GM21390 (cell line): ENCODE data around the gene KRTAP5-9.
"Not testable (repeated sequence)": the region's sequence is repeated elsewhere in the genome, so short reads cannot be mapped to it uniquely, and the experiment has no call there.

Source experiments
- ATAC-seq: cut with Tn5 transposase; IDR thresholded peaks from one replicate; pipeline ENCODE4 v1.9.1; 2021; ENCODE audit not compliant: unreplicated experiment

Gene KRTAP5-9

GRCh38 chr11:71557257-71557656, 9.0 kb downstream of the KRTAP5-9 start:
- ATAC-seq = no peak

DNA sequence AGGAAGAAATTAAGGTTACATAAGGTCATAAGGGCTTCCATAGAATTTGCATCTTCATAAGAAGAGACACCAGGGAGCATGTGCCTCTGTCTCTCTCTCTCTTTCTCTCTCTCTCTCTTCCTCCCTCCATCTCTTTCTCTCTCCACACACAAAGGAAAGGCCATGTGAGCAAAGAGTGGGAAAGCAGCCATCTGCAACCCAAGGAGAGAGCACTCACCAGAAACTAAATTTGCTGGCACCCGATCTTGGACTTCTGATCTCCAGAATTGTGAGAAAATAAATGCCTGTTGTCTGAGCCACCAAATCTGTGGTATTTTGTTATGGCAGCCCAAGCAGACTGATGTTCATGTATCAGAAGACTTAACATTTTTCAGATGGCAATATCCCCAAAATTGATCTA, 10.8 kb downstream of the KRTAP5-9 start:
- no peak for ATAC-seq

DNA sequence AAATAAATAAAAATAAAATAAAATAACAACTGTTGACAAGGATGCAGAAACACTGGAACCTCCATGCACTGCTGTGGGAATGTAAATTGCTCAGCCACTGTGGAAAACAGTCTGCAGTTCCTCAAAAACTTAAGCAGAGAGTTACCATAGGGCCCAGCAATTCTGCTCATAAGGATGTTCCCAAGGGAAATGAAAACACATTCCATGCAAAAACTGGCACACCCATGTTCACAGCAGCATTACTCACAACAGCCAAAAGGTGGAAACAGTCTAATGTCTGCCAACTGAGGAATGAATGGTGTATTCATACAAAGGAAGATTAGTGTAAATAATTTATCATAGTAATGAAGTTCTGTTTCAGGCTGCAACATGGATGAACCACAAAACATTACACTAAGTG, 13.9 kb downstream of the KRTAP5-9 start:
- ATAC-seq = no peak

GRCh38 chr11:71563406-71563805, 15.2 kb downstream of the KRTAP5-9 start:
- ATAC-seq = no peak

- no peak for ATAC-seq
Measured at GRCh38 chr11:71564430-71564829, 16.2 kb downstream of the KRTAP5-9 start.

GRCh38 chr11:71565263-71565662, 17.0 kb downstream of the KRTAP5-9 start, which contains the start of gene KRTAP5-10:
Gene KRTAP5-10, plus strand, starts transcription at chr11:71565563. Its CDS starts 25 bp downstream, at chr11:71565588.
- no peak for ATAC-seq

DNA sequence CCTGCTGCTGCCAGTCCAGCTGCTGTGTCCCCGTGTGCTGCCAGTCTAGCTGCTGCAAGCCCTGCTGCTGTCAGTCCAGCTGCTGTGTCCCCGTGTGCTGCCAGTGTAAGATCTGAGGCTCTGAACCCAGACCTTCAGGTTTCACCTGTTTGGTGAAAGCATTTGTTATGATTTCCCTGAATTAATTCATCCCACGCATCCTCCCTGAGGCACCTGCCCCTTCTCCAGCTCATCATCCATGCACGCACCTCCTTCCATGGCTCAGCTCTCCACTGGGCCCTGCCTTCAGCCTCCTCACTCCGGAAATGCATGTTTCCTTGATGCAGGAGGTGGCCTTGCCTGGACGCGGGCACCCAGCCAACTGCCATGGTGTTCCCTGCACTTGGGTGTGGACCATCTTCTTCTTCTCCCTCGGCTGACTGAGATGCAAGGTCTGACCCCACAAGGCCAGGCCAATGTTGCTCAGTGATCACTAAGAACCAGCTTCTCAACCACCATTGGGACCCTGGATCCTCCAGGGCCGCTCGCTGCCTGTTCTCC, 17.9 kb downstream of the KRTAP5-9 start:
- ATAC-seq = no peak

GRCh38 chr11:71566626-71567599, 18.7 kb downstream of the KRTAP5-9 start:
- not testable (repeated sequence) for ATAC-seq

DNA sequence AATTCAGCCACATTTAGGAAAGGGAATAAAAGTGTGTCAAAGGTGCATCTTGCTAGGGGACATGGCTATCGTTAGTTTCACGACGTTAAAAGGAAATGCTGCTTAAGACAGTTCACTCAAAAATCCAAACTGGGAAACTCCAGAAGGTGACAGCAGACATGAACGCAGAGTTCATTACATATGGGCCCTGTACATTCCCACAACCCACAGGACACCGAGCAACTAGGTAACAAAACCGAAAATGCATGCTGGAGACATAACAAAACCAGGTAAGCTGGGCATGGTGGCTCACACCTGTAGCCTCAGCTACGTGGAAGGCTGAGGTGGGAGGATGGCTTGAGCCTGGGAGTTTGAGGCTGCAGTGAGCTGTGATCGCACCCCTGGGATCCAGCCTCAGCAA, 19.4 kb downstream of the KRTAP5-9 start:
- not testable (repeated sequence) for ATAC-seq

GRCh38 chr11:71568704-71569349, 20.6 kb downstream of the KRTAP5-9 start:
- ATAC-seq = no peak

- not testable (repeated sequence) for ATAC-seq
Measured at GRCh38 chr11:71571101-71571850, 23.1 kb downstream of the KRTAP5-9 start.

GRCh38 chr11:71572811-71573210, 24.6 kb downstream of the KRTAP5-9 start:
- no peak for ATAC-seq

DNA sequence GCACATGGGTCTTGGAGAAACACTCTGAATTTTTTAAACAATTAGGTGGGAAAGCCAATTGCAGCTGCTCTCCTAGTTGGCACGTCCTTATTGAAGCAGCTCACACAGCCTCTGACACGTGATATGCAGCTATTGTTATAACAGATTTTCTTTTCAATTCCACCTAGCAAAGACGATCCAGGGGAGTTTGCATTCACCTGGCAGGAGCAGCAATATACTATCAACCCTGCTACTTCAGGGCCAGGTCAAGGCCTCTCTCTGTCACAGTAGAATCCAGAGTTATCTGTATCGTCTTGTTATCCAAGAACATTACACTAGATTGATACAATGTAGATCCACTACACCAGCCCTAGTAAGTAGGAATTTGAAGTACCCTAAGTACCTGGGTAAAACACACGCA, 26.2 kb downstream of the KRTAP5-9 start:
- no peak for ATAC-seq

- ATAC-seq = no peak
Measured at GRCh38 chr11:71575723-71576424, 27.7 kb downstream of the KRTAP5-9 start.

- ATAC-seq = not testable (repeated sequence)
Measured at GRCh38 chr11:71576688-71577465, 28.7 kb downstream of the KRTAP5-9 start.

- no peak for ATAC-seq
Measured at GRCh38 chr11:71577469-71578004, 29.3 kb downstream of the KRTAP5-9 start.

DNA sequence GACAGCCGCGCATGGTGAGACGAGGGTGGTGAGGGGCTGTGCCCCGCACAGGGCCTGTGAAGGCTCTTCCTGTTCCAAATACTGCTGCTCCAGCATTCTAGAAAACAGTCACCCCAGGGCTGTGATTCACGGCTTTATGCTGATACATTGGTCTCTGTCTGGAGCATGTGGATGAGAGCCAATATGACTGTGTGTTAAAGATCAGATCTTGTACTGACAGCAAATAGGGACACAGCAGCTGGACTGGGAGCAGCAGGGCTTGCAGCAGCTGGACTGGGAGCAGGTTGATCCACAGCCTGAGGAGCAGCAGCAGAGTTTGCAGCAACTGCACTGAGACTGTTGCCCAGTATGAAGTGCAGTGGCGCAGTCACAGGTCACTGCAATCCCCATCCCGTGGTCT, 31.3 kb downstream of the KRTAP5-9 start:
- ATAC-seq = not testable (repeated sequence)

DNA sequence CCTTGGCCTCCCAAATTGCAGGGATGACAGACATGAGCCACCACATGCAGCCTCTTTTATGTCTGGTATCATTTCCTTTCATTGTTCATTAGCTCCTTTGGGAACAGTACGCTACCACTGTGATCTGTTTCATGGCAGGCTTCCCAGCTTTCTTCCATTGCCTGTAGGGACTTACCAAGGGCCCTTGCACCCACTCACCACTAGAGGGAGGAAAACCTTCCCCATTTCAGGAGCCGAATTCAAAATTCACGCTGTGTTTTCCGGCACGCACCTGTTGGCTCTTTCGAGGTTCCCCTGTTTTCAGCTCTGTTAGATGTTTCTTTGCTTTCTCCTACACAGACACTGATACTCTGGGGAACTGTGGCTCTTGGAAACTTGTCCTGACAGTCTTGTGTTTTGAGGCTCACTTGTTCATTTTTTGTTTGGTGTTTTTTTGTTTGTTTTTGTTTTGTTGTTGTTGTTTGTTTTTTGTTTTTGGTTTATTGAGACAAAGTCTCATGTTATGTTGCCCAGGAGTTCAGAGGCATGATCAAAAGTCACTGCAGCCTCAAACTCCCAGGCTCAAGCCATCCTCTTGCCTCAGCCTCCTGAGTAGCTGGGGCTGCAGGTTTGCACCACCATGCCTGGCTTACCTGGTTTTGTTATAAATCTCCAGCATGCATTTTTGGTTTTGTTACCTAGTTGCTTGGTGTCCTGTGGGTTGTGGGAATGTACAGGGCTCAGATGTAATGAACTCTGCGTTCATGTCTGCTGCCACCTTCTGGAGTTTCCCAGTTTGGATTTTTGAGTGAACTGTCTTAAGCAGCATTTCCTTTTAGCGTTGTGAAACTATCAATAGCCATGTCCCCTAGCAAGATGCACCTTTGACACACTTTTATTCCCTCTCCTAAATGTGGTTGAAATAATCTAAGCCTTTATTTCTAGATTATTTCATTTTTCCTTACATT, 32.1 kb downstream of the KRTAP5-9 start:
- no peak for ATAC-seq
